SK-N-MC (cell line): ENCODE measurements around the gene CAAP1.
"Not testable (repeated sequence)": the region's sequence is repeated elsewhere in the genome, so short reads cannot be mapped to it uniquely, and the experiment has no call there.

ENCODE experiments used
- DNase-seq: peaks from one replicate; pipeline ENCODE4 v3.0.0-alpha.2; 2011; ENCODE audit warnings: low read depth, low spot score
- H3K27ac ChIP-seq: fragments of 200-600 bp; sonication (generic); 2 replicates; pipeline ENCODE4 v1.5.1; 2016; ENCODE audit warnings: mixed run types
- H3K36me3 ChIP-seq: fragments of 200-600 bp; sonication (generic); 2 replicates; pipeline ENCODE4 v1.6.1; 2017; ENCODE audit warnings: antibody characterized with exemption, low read length, mixed read lengths; ENCODE audit not compliant: insufficient read depth
- H3K4me3 ChIP-seq: fragments of 200-600 bp; sonication (generic); 2 replicates; pipeline ENCODE4 v1.5.1; 2016
- H3K9ac ChIP-seq: fragments of 200-600 bp; sonication (generic); 2 replicates; pipeline ENCODE4 v1.8.0; 2017; ENCODE audit warnings: mixed run types, mixed read lengths; ENCODE audit not compliant: insufficient read length
- H3K9me3 ChIP-seq: fragments of 200-600 bp; sonication (generic); 2 replicates; pipeline ENCODE4 v1.6.1; 2017; ENCODE audit warnings: low read depth, mild to moderate bottlenecking, antibody characterized with exemption, low read length, moderate library complexity, mixed read lengths
- EZH2 ChIP-seq: fragments of 200-600 bp; sonication (generic); IDR thresholded peaks from one replicate; pipeline ENCODE4 v1.6.1; 2017; ENCODE audit warnings: antibody characterized with exemption
- FOXP2 ChIP-seq: optimal IDR thresholded peaks from 2 replicates; pipeline ENCODE3; 2011; ENCODE audit warnings: mild to moderate bottlenecking, moderate library complexity; ENCODE audit not compliant: insufficient read depth; ENCODE audit errors: extremely low read length, control extremely low read depth
- POLR2AphosphoS5 ChIP-seq: IDR thresholded peaks from 2 replicates; pipeline ENCODE4 v1.6.1; 2012; ENCODE audit warnings: mild to moderate bottlenecking, low read depth, low read length, borderline replicate concordance

Gene CAAP1

GRCh38 chr9:26919698-26920097 lies 27.1 kb upstream of the CAAP1 start:
- no peak overlapping the region for H3K9ac ChIP-seq
- H3K27ac ChIP-seq: no peak overlapping the region
- peaks cover 89% of the 10 kb centered on the region for H3K36me3 ChIP-seq
- no peak for DNase-seq
- H3K9me3 ChIP-seq: no peaks in the 10 kb centered on the region
- no peak overlapping the region for H3K4me3 ChIP-seq
- no peak for TF ChIP-seq EZH2
- no peak for TF ChIP-seq POLR2AphosphoS5
- TF ChIP-seq FOXP2: no peak

DNA sequence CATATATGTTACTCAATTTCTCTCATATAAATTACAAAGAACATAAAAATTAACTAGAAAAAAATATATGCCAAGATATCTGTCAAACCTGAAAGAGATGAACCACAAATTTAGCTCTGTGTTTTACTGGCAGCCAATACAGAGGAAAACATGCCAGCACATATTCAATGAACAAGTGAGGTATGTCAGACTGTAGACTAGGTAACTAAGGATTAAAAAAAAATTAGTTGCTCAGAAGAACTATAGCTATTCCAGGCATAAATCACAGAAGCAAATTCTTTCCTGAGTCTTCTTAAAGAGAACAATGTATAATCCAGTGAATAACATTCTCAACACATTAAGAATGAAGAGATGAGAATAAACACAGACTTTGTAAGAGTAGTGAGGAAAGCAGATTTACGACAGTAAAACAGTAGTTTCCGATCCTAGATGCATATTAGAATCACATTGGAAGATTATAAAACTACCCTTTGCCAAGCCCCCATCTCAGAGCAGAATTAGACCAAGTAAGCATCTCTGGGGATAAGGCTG lies 20.6 kb upstream of the CAAP1 start:
- TF ChIP-seq FOXP2: no peak
- no peak for TF ChIP-seq EZH2
- Histone ChIP-seq H3K9ac (no peak overlapping the region), H3K9me3 (no peaks in the 10 kb centered on the region), H3K4me3 (no peak overlapping the region), H3K27ac (no peak overlapping the region), H3K36me3 (peaks cover 62% of the 10 kb centered on the region)
- no peak for DNase-seq

DNA sequence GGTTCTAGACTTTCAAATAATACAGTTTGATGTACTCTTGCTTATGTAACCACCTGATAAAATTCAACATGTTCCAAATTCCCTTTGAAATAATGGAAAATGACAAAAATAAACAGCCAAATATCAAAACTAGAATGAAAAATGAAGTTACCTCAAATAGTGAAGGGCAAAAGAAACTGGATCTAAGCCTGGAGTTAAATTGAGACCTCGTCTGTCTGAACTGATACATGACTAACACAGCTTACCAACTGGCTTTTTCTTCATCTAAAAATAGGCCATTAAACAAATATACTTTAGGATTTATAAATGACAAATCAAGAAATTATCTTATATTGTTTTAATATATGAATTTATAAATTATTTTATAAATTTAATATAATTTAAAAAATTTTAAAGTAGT lies 12.1 kb upstream of the CAAP1 start:
- H3K4me3 ChIP-seq: no peak overlapping the region
- H3K27ac ChIP-seq: no peak overlapping the region
- no peaks in the 10 kb centered on the region for H3K9me3 ChIP-seq
- TF ChIP-seq EZH2 (no peak), POLR2AphosphoS5 (no peak), FOXP2 (no peak)
- H3K36me3 ChIP-seq: peaks cover 43% of the 10 kb centered on the region
- H3K9ac ChIP-seq: no peak overlapping the region
- no peak for DNase-seq

GRCh38 chr9:26904070-26904469 lies 11.5 kb upstream of the CAAP1 start:
- TF ChIP-seq FOXP2: no peak
- no peak for TF ChIP-seq EZH2
- TF ChIP-seq POLR2AphosphoS5: no peak
- no peak for DNase-seq
- no peaks in the 10 kb centered on the region for H3K9me3 ChIP-seq
- H3K36me3 ChIP-seq: peaks cover 38% of the 10 kb centered on the region
- no peak overlapping the region for H3K9ac ChIP-seq
- H3K4me3 ChIP-seq: no peak overlapping the region
- H3K27ac ChIP-seq: no peak overlapping the region

GRCh38 chr9:26893030-26893676 lies 551 bp upstream of the CAAP1 start:
- TF ChIP-seq FOXP2 (no peak), POLR2AphosphoS5 (no peak), EZH2 (no peak)
- Histone ChIP-seq H3K9me3 (no peaks in the 10 kb centered on the region), H3K36me3 (no peaks in the 10 kb centered on the region), H3K27ac (peak overlapping the region; percentile 98), H3K4me3 (peak overlapping the region; percentile 99), H3K9ac (peak overlapping the region; percentile 92)
- no peak for DNase-seq

- DNase-seq: no peak
These were observed 876 bp downstream of the CAAP1 start for GRCh38 chr9:26891726-26892125.

DNA sequence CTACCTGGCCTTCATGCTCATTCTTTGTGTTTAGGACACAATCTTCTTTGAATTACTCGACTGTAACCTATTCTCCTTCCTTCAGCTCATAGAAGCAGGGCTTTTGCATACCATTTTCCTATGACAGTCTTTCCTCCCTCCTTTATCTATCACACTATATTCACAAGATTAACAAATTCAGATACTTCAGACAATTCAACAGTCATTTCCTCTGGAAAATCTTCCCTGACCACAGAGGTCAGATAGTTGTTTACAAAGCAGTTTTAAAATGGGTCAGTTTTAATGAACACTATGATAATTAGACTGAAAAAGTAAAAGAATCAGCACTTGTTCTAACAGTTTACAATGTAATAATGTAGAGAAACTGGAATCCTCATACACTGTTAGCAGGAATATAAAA lies 4.3 kb downstream of the CAAP1 start:
- peaks cover 21% of the 10 kb centered on the region for H3K36me3 ChIP-seq
- peak overlapping the region; percentile 50 for H3K9ac ChIP-seq
- H3K4me3 ChIP-seq: no peak overlapping the region
- TF ChIP-seq POLR2AphosphoS5: no peak
- no peak overlapping the region for H3K27ac ChIP-seq
- H3K9me3 ChIP-seq: no peaks in the 10 kb centered on the region
- no peak for DNase-seq

More at GRCh38 chr9:26891726-26892125, 876 bp downstream of the CAAP1 start:
- Histone ChIP-seq H3K4me3 (peak overlapping the region; percentile 99), H3K27ac (peak overlapping the region; percentile 98), H3K9me3 (no peaks in the 10 kb centered on the region), H3K9ac (peak overlapping the region; percentile 92), H3K36me3 (no peaks in the 10 kb centered on the region; the same call in 1 of the 2 replicates)
- TF ChIP-seq EZH2: no peak
- TF ChIP-seq FOXP2: no peak
- no peak for TF ChIP-seq POLR2AphosphoS5

GRCh38 chr9:26882154-26882553 lies 10.4 kb downstream of the CAAP1 start:
- no peak overlapping the region for H3K27ac ChIP-seq
- H3K4me3 ChIP-seq: no peak overlapping the region
- H3K9ac ChIP-seq: no peak overlapping the region
- peaks cover 74% of the 10 kb centered on the region for H3K36me3 ChIP-seq
- H3K9me3 ChIP-seq: 0 out of 2 replicates have a peak, but pooled peaks cover 3% of the 10 kb centered on the region
- DNase-seq: no peak
- no peak for TF ChIP-seq POLR2AphosphoS5
- no peak for TF ChIP-seq FOXP2
- TF ChIP-seq EZH2: no peak

DNA sequence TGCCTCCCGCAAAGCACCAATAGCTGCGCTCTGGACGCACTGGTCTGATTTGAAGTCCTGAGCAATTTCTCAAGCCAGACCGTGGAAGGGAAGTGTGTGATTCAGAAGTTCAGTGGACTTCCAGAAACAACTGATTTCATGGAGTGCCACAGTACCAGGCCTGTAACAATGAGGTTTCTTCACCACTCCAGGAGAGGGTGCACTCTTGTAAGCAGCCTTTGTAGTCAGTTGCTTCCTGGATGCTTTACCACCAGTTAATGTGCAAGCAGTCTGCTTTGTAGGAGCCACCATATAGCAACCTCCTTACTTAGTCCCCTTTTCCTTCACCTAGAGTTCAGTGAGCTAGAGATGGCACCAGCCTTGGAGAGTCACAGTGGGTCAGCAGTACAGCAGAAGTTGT lies 12.3 kb downstream of the CAAP1 start:
- no peak for TF ChIP-seq POLR2AphosphoS5
- no peak for TF ChIP-seq EZH2
- no peak for TF ChIP-seq FOXP2
- no peak overlapping the region for H3K9ac ChIP-seq
- H3K27ac ChIP-seq: no peak overlapping the region
- H3K9me3 ChIP-seq: 0 out of 2 replicates have a peak, but pooled peaks cover 3% of the 10 kb centered on the region
- peaks cover 65% of the 10 kb centered on the region for H3K36me3 ChIP-seq
- H3K4me3 ChIP-seq: no peak overlapping the region
- no peak for DNase-seq

- H3K9ac ChIP-seq, H3K9me3 ChIP-seq, H3K27ac ChIP-seq, H3K4me3 ChIP-seq, DNase-seq: not testable (repeated sequence)
- H3K36me3 ChIP-seq: peaks cover 26% of the 10 kb centered on the region
These were observed 17.4 kb downstream of the CAAP1 start for GRCh38 chr9:26875155-26875554.
